H1 (cell line): ENCODE results near the gene XKR7. TPM values are rescaled to one million over a fixed set of nuclear protein-coding genes. Genes with fewer than 3 reads are reported as not detected.
A peak's percentile ranks its signal among the peaks of the same experiment; 100 is the strongest.

ENCODE experiments used
- CTCF ChIA-PET: fragments of 300-600 bp; sonication (Branson Sonifier 250); formaldehyde crosslinking; loops from one replicate; lab custom pipeline; 2021; ENCODE audit not compliant: partially characterized antibody; lab: Charles Lee
- POLR2A ChIA-PET: fragments of 300-600 bp; sonication (Branson Sonifier 250); formaldehyde crosslinking; loops from one replicate; lab custom pipeline; 2021; ENCODE audit warnings: inconsistent platforms; ENCODE audit not compliant: partially characterized antibody; lab: Charles Lee
- DNase-seq, 2 experiments: peaks; one replicate each; pipeline versions ENCODE4 v3.0.0 to v3.0.0-alpha.2; 2010 to 2022; ENCODE audit warnings: low spot score in 2 of 2, low read depth in 1 of 2, mixed read lengths in 1 of 2
- FAIRE-seq: peaks from 2 replicates; lab custom pipeline; 2011; peaks lifted over from hg19 to GRCh38; lab: Jason Lieb, UNC
- H2AFZ ChIP-seq: 2 replicates; pipeline ENCODE4 v1.8.1; 2012; ENCODE audit warnings: low read length, inconsistent platforms
- H2AK5ac ChIP-seq: 2 replicates; pipeline ENCODE4 v1.6.1; 2013; ENCODE audit warnings: low read depth, low read length
- H2BK120ac ChIP-seq: replicated peaks from 2 replicates; pipeline ENCODE3; 2013; ENCODE audit warnings: low read depth, low read length, inconsistent platforms
- H2BK12ac ChIP-seq: 2 replicates; pipeline ENCODE4 v1.6.1; 2013; ENCODE audit warnings: low read depth, low read length
- H2BK15ac ChIP-seq: 2 replicates; pipeline ENCODE4 v1.6.1; 2013; ENCODE audit warnings: low read length
- H2BK20ac ChIP-seq: 2 replicates; pipeline ENCODE4 v1.6.1; 2013; ENCODE audit warnings: low read length
- H2BK5ac ChIP-seq: 2 replicates; pipeline ENCODE4 v1.6.1; 2013; ENCODE audit warnings: low read depth, low read length
- H3K14ac ChIP-seq: 2 replicates; pipeline ENCODE4 v1.6.1; 2013; ENCODE audit warnings: inconsistent platforms; ENCODE audit not compliant: insufficient read length
- H3K18ac ChIP-seq: 2 replicates; pipeline ENCODE4 v1.6.1; 2013; ENCODE audit warnings: low read length; ENCODE audit errors: extremely low read depth
- H3K23ac ChIP-seq: 2 replicates; pipeline ENCODE4 v1.6.1; 2013; ENCODE audit warnings: inconsistent platforms; ENCODE audit not compliant: insufficient read length
- H3K23me2 ChIP-seq: 2 replicates; pipeline ENCODE4 v1.6.1; 2013; ENCODE audit warnings: low read depth, low read length
- H3K27ac ChIP-seq: 2 replicates; pipeline ENCODE4 v1.6.1; 2011; ENCODE audit warnings: low read depth, low read length, inconsistent platforms
- H3K27me3 ChIP-seq, 4 experiments: replicated peaks in 1 of 4; 1 replicate in 1 of 4; 2 replicates in 3 of 4; pipeline versions ENCODE4 v1.6.1 to v1.8.1; 2011 to 2013; ENCODE audit warnings: low read length in 3 of 4, mild to moderate bottlenecking in 3 of 4, inconsistent platforms in 2 of 4, mixed read lengths in 2 of 4, moderate library complexity in 1 of 4; ENCODE audit not compliant: control insufficient read depth in 3 of 4, insufficient read depth in 3 of 4; ENCODE audit errors: extremely low read depth in 1 of 4
- H3K36me3 ChIP-seq, 4 experiments: 2 replicates each; pipeline versions ENCODE4 v1.6.1 to v1.8.1; 2011 to 2013; ENCODE audit warnings: mild to moderate bottlenecking in 4 of 4, low read length in 3 of 4, moderate library complexity in 2 of 4, control low read depth in 1 of 4, inconsistent platforms in 1 of 4; ENCODE audit not compliant: insufficient read depth in 4 of 4, control insufficient read depth in 2 of 4
- H3K4ac ChIP-seq: replicated peaks from 2 replicates; pipeline ENCODE3; 2013; ENCODE audit warnings: low read length, low read depth, mixed read lengths, inconsistent platforms; ENCODE audit not compliant: insufficient read length
- H3K4me1 ChIP-seq, 4 experiments: replicated peaks in 1 of 4; 1 replicate in 1 of 4; 2 replicates in 3 of 4; pipeline versions ENCODE4 v1.6.1 to v1.8.1; 2011 to 2013; ENCODE audit warnings: low read length in 3 of 4, inconsistent platforms in 2 of 4, mixed read lengths in 1 of 4; ENCODE audit not compliant: insufficient read depth in 4 of 4, control insufficient read depth in 3 of 4
- H3K4me2 ChIP-seq, 2 experiments: 2 replicates each; pipeline versions ENCODE4 v1.6.1 to v1.8.1; 2011 to 2013; ENCODE audit warnings: low read depth in 2 of 2, low read length in 2 of 2, control low read depth in 1 of 2, inconsistent platforms in 1 of 2, mild to moderate bottlenecking in 1 of 2; ENCODE audit not compliant: insufficient read depth in 1 of 2
- H3K4me3 ChIP-seq, 4 experiments: fragments of 200-600, 300-600 bp in 1 of 4; sonication (generic), shearing (Covaris generic), sonication (Bioruptor Twin) in 1 of 4; 2 replicates each; pipeline versions ENCODE4 v1.5.1 to v1.8.1; 2011 to 2016; ENCODE audit warnings: low read length in 4 of 4, low read depth in 3 of 4, control low read depth in 2 of 4, inconsistent platforms in 2 of 4, mild to moderate bottlenecking in 2 of 4, mixed read lengths in 1 of 4, moderate library complexity in 1 of 4; ENCODE audit not compliant: insufficient read depth in 2 of 4; ENCODE audit errors: extremely low read depth in 1 of 4
- H3K56ac ChIP-seq: replicated peaks from 2 replicates; pipeline ENCODE3; 2013; ENCODE audit warnings: low read depth, mild to moderate bottlenecking, mixed read lengths, low read length, inconsistent platforms; ENCODE audit not compliant: insufficient read length
- H3K79me1 ChIP-seq: 2 replicates; pipeline ENCODE4 v1.6.1; 2013; ENCODE audit warnings: low read depth, low read length, control low read depth
- H3K79me2 ChIP-seq, 2 experiments: 2 replicates each; pipeline versions ENCODE4 v1.6.1 to v1.8.1; 2012 to 2013; ENCODE audit warnings: low read length in 2 of 2, mild to moderate bottlenecking in 2 of 2, inconsistent platforms in 1 of 2; ENCODE audit not compliant: insufficient read depth in 2 of 2, control insufficient read depth in 1 of 2
- H3K9ac ChIP-seq, 4 experiments: replicated peaks in 1 of 4; 1 replicate in 1 of 4; 2 replicates in 3 of 4; pipeline versions ENCODE4 v1.6.1 to v1.8.1; 2011 to 2013; ENCODE audit warnings: low read depth in 3 of 4, low read length in 3 of 4, control low read depth in 2 of 4, mild to moderate bottlenecking in 2 of 4, moderate library complexity in 2 of 4, inconsistent platforms in 1 of 4; ENCODE audit errors: extremely low read depth in 1 of 4
- H3K9me3 ChIP-seq, 2 experiments: 2 replicates each; pipeline versions ENCODE4 v1.6.1 to v1.8.1; 2012 to 2013; ENCODE audit warnings: mild to moderate bottlenecking in 2 of 2, moderate library complexity in 2 of 2, control low read depth in 1 of 2, inconsistent platforms in 1 of 2, low read depth in 1 of 2, low read length in 1 of 2, mixed read lengths in 1 of 2; ENCODE audit not compliant: insufficient read depth in 2 of 2
- H4K20me1 ChIP-seq, 2 experiments: replicated peaks in 1 of 2; 2 replicates each; pipeline versions ENCODE3 to v1.8.1; 2011 to 2013; ENCODE audit warnings: inconsistent platforms in 2 of 2, low read length in 2 of 2, mild to moderate bottlenecking in 1 of 2; ENCODE audit not compliant: insufficient read depth in 2 of 2, control insufficient read depth in 1 of 2
- H4K5ac ChIP-seq: 2 replicates; pipeline ENCODE4 v1.6.1; 2013; ENCODE audit warnings: low read length, low read depth, mixed read lengths, inconsistent platforms; ENCODE audit not compliant: insufficient read length
- H4K8ac ChIP-seq: 2 replicates; pipeline ENCODE4 v1.8.0; 2013; ENCODE audit warnings: mild to moderate bottlenecking, moderate library complexity, low read length, inconsistent platforms; ENCODE audit not compliant: insufficient read depth; ENCODE audit errors: extremely low read depth
- H4K91ac ChIP-seq: replicated peaks from 2 replicates; pipeline ENCODE3; 2013; ENCODE audit warnings: low read length, mixed read lengths, inconsistent platforms; ENCODE audit not compliant: insufficient read length
- ASH2L ChIP-seq: fragments of 200-600, 300-600 bp; sonication (generic); IDR thresholded peaks from one replicate; pipeline ENCODE4 v1.7.1; 2017; ENCODE audit warnings: low read length
- BACH1 ChIP-seq: IDR thresholded peaks from 2 replicates; pipeline ENCODE4 v1.6.1; 2012; ENCODE audit warnings: low read length, improper control_type of control experiment
- BCL11A ChIP-seq, 2 experiments: IDR thresholded peaks; one replicate each; pipeline ENCODE4 v1.6.1; 2011; ENCODE audit warnings: low read depth in 2 of 2, low read length in 2 of 2, mild to moderate bottlenecking in 2 of 2
- HDAC2 ChIP-seq, 2 experiments: fragments of 300-600 bp in 1 of 2; sonication (generic) in 1 of 2; IDR thresholded peaks; 2 replicates each; pipeline ENCODE4 v1.6.1; 2011 to 2012; ENCODE audit warnings: low read depth in 2 of 2, low read length in 2 of 2, mild to moderate bottlenecking in 2 of 2, moderate library complexity in 2 of 2, borderline replicate concordance in 1 of 2, inconsistent platforms in 1 of 2
- KDM1A ChIP-seq: fragments of 200-600, 300-600 bp; sonication (generic); IDR thresholded peaks from 2 replicates; pipeline ENCODE4 v1.7.1; 2016; ENCODE audit warnings: mild to moderate bottlenecking, low read length, borderline replicate concordance
- NRF1 ChIP-seq: IDR thresholded peaks from 2 replicates; pipeline ENCODE4 v1.6.1; 2011; ENCODE audit warnings: mild to moderate bottlenecking, low read depth, low read length, improper control_type of control experiment
- POU5F1 ChIP-seq: IDR thresholded peaks from 2 replicates; pipeline ENCODE4 v1.6.1; 2011; ENCODE audit warnings: low read depth, mild to moderate bottlenecking, low read length, moderate library complexity
- RAD21 ChIP-seq, 2 experiments: IDR thresholded peaks in 1 of 2; conservative IDR thresholded peaks in 1 of 2; 2 replicates each; pipeline ENCODE4 v1.6.1; 2011; ENCODE audit warnings: low read depth in 2 of 2, low read length in 2 of 2, improper control_type of control experiment in 1 of 2, inconsistent platforms in 1 of 2, mild to moderate bottlenecking in 1 of 2, moderate library complexity in 1 of 2
- RNF2 ChIP-seq: fragments of 200-900, 300-1000 bp; sonication (generic); IDR thresholded peaks from 2 replicates; pipeline ENCODE4 v1.7.1; 2016; ENCODE audit warnings: borderline replicate concordance, low read depth, mild to moderate bottlenecking, antibody characterized with exemption, low read length; ENCODE audit not compliant: poor library complexity, severe bottlenecking; ENCODE audit errors: missing control alignments
- SIN3A ChIP-seq, 2 experiments: IDR thresholded peaks in 1 of 2; conservative IDR thresholded peaks in 1 of 2; 2 replicates each; pipeline ENCODE4 v1.6.1; 2011 to 2012; ENCODE audit warnings: low read length in 2 of 2, improper control_type of control experiment in 1 of 2, low read depth in 1 of 2, mild to moderate bottlenecking in 1 of 2
- SIRT6 ChIP-seq: IDR thresholded peaks from one replicate; pipeline ENCODE4 v1.7.1; 2012; ENCODE audit warnings: low read length, inconsistent platforms
- WGBS, 2 experiments: shearing (Covaris generic) in 1 of 2; methylation state at CpG; one replicate each; pipeline versions ENCODE4 v1.1.6 to v1.1.7; 2013 to 2015; ENCODE audit warnings: low lambda C conversion rate in 2 of 2, mixed read lengths in 2 of 2, inconsistent platforms in 1 of 2, low coverage in 1 of 2, missing lambda C conversion rate in 1 of 2; ENCODE audit not compliant: insufficient replicate concordance in 2 of 2, insufficient coverage in 1 of 2, insufficient read length in 1 of 2; ENCODE audit errors: extremely low coverage in 1 of 2, missing lambda C conversion rate in 1 of 2; 5-methylcytosine and 5-hydroxymethylcytosine counted together
- polyA plus RNA-seq, 7 experiments: library from polyadenylated mRNA; depleted of rRNA in 3 of 7; stranded (reverse) in 5 of 7; unstranded in 2 of 7; fragments of >200 nt in 5 of 7; fragments of 200-250 nt in 2 of 7; gene quantifications; 1 replicate in 5 of 7; 2 replicates in 1 of 7; 4 replicates in 1 of 7; pipeline versions ENCODE4 v1.2.1 to v1.2.3, GENCODE V29; 2011 to 2013; ENCODE audit warnings: missing spikeins in 2 of 7, mixed read lengths in 2 of 7
- total RNA-seq: library from RNA; stranded (reverse); fragmentation: NEBNext Ultra II Directional; extraction: Animal tissue kit (Norgen Biotek cat#: 25700); gene quantifications from 2 replicates; pipeline ENCODE4 v1.2.1, GENCODE V29; 2021

Gene XKR7
- total and polyA plus RNA-seq, 2 of the 8 experiments (the other 6 are each of a cell fraction or from before 2014, with no cell fraction given), result 1.8 to 2.4 TPM

- H3K9ac ChIP-seq, result no peak overlapping the region
- H3K79me2 ChIP-seq, result no peaks in the 10 kb centered on the region
- no peak overlapping the region; the same call in 1 of the 2 replicates for H3K18ac ChIP-seq
- no peaks in the 10 kb centered on the region for H3K27me3 ChIP-seq
- no peak overlapping the region for H3K14ac ChIP-seq
- H2AFZ ChIP-seq, result no peak overlapping the region
- ChIA-PET POLR2A (interaction anchor here (0.6 to 2.3 kb wide), 5 partner anchors 16 to 88 kb away, joined by 3 to 8 read pairs (median 3); no protein-coding TSS in a partner anchor), CTCF (interaction anchor here (0.8 to 4.5 kb wide), 8 partner anchors 15 to 153 kb away, joined by 3 to 20 read pairs (median 4); partner anchors contain the start of gene PDRG1)
- no peaks in the 10 kb centered on the region for H3K36me3 ChIP-seq
- 0 out of 2 replicates have a peak overlapping the region, but pooled peaks have one; percentile 33 for H2BK12ac ChIP-seq
- H2BK20ac ChIP-seq, result no peak overlapping the region
- no peaks in the 10 kb centered on the region for H4K20me1 ChIP-seq
- peak overlapping the region; percentile 52 for H2BK120ac ChIP-seq
- no peaks in the 10 kb centered on the region for H3K9me3 ChIP-seq
- H3K23me2 ChIP-seq, result peaks cover 4% of the 10 kb centered on the region; the same call in 1 of the 2 replicates
- H4K8ac ChIP-seq, result no peak overlapping the region
- FAIRE-seq (no peak), DNase-seq (no peak)
- no peak overlapping the region for H2BK15ac ChIP-seq
- no peak overlapping the region for H4K5ac ChIP-seq
- 94% methylated on average over 2 of the region's 2 CpGs; no CpG with 5 or more reads in 1 of the 2 experiments for WGBS, 2 experiments
- H2AK5ac ChIP-seq, result no peak overlapping the region
- peak overlapping the region; percentile 35 for H4K91ac ChIP-seq
- H2BK5ac ChIP-seq, result no peak overlapping the region
- H3K79me1 ChIP-seq, result no peaks in the 10 kb centered on the region
- no peak overlapping the region for H3K23ac ChIP-seq
- H3K4ac ChIP-seq, result no peak overlapping the region
- no peak overlapping the region for H3K27ac ChIP-seq
- H3K56ac ChIP-seq, result no peak overlapping the region
- no peak overlapping the region for H3K4me3 ChIP-seq
- H3K4me2 ChIP-seq, result peak overlapping the region in 1 of 2 experiments; percentile 70; a peak in 1 of 4 replicates
- H3K4me1 ChIP-seq, result peaks cover 5 to 14% (median 10%) of the 10 kb centered on the region in 4 experiments
- TF ChIP-seq BACH1 (no peak), NRF1 (no peak), BCL11A (IDR thresholded peaks at IDR 0.05; ENCODE audit: low read depth in 2 of 2, low read length in 2 of 2) (no peak), HDAC2 (IDR thresholded peaks at IDR 0.05; ENCODE audit: borderline replicate concordance in 1 of 2, low read depth in 2 of 2, low read length in 2 of 2) (peak in 1 of 2 experiments; percentile 96; a peak in 1 of 4 replicates), SIRT6 (no peak), SIN3A (conservative IDR thresholded peaks at IDR 0.05 in 1 of 2, IDR thresholded peaks at IDR 0.05 in 1 of 2; ENCODE audit: low read depth in 1 of 2, low read length in 2 of 2) (no peak), RAD21 (IDR thresholded peaks at IDR 0.05 in 1 of 2, conservative IDR thresholded peaks at IDR 0.05 in 1 of 2; ENCODE audit: low read depth in 2 of 2, low read length in 2 of 2) (no peak), ASH2L (no peak), POU5F1 (no peak), RNF2 (no peak), KDM1A (peak; percentile 98)
These were observed 7.9 kb downstream of the XKR7 start for GRCh38 chr20:31975874-31976273.
